Left renal cortex interstitium (tissue), 4 donors: ENCODE results near the gene SYTL1. TPM values are rescaled to one million over a fixed set of nuclear protein-coding genes. Genes with fewer than 3 reads are reported as not detected.

Experiments
- DNase-seq, 4 donors: peaks; one replicate each; pipeline ENCODE4 v3.0.0-alpha.2; 2013; ENCODE audit warnings: low read depth in 4 of 4, low spot score in 2 of 4, missing footprints in 1 of 4
- polyA plus RNA-seq, 4 donors: library from polyadenylated mRNA; unstranded; fragments of 120-200 nt; gene quantifications; one replicate each; pipeline ENCODE4 v1.2.1, GENCODE V29; 2013; ENCODE audit not compliant: insufficient read length in 4 of 4

Gene SYTL1
- polyA plus RNA-seq, 4 donors: 8.3 to 16.4 (median 12.1) TPM

- no peak for DNase-seq
These were observed 4.5 kb downstream of the SYTL1 start for GRCh38 chr1:27346357-27346756.

- DNase-seq: no peak
These were observed 5.3 kb downstream of the SYTL1 start for GRCh38 chr1:27346991-27347624.

- no peak for DNase-seq
These were observed 7.3 kb downstream of the SYTL1 start for GRCh38 chr1:27348861-27349783.

- DNase-seq: peak in 1 of 4 donors; percentile 59
These were observed 8.2 kb downstream of the SYTL1 start for GRCh38 chr1:27349784-27350662.

- no peak for DNase-seq
These were observed 9.1 kb downstream of the SYTL1 start for GRCh38 chr1:27350663-27351540.

GRCh38 chr1:27351541-27352107 lies 9.8 kb downstream of the SYTL1 start:
- no peak for DNase-seq

- DNase-seq: no peak
These were observed 11.3 kb downstream of the SYTL1 start for GRCh38 chr1:27353166-27353565.

- DNase-seq: no peak
These were observed 11.8 kb downstream of the SYTL1 start for GRCh38 chr1:27353629-27354028.

- no peak for DNase-seq
These were observed 13.9 kb downstream of the SYTL1 start for GRCh38 chr1:27355683-27356082.

- DNase-seq: no peak
These were observed 14.4 kb downstream of the SYTL1 start for GRCh38 chr1:27356277-27356618.

GRCh38 chr1:27356619-27357280 lies 14.9 kb downstream of the SYTL1 start:
- no peak for DNase-seq

- no peak for DNase-seq
These were observed 15.6 kb downstream of the SYTL1 start for GRCh38 chr1:27357281-27358037.

GRCh38 chr1:27358038-27358927 lies 16.5 kb downstream of the SYTL1 start:
- no peak for DNase-seq

- no peak for DNase-seq
These were observed 17.1 kb downstream of the SYTL1 start for GRCh38 chr1:27358928-27359313.

- no peak for DNase-seq
These were observed 18.0 kb downstream of the SYTL1 start for GRCh38 chr1:27359822-27360158.

GRCh38 chr1:27360159-27361043 lies 18.6 kb downstream of the SYTL1 start:
- no peak for DNase-seq

GRCh38 chr1:27361044-27361402 lies 19.2 kb downstream of the SYTL1 start:
- no peak for DNase-seq
